DLD1 (cell line): ENCODE data around the gene USP15.

Experiments
- in situ Hi-C: cut with HindIII; loops from 2 replicates; pipeline ENCODE4 v1.10.0; 2017; ENCODE audit warnings: low sequenced_read_pairs

USP15 gene

DNA sequence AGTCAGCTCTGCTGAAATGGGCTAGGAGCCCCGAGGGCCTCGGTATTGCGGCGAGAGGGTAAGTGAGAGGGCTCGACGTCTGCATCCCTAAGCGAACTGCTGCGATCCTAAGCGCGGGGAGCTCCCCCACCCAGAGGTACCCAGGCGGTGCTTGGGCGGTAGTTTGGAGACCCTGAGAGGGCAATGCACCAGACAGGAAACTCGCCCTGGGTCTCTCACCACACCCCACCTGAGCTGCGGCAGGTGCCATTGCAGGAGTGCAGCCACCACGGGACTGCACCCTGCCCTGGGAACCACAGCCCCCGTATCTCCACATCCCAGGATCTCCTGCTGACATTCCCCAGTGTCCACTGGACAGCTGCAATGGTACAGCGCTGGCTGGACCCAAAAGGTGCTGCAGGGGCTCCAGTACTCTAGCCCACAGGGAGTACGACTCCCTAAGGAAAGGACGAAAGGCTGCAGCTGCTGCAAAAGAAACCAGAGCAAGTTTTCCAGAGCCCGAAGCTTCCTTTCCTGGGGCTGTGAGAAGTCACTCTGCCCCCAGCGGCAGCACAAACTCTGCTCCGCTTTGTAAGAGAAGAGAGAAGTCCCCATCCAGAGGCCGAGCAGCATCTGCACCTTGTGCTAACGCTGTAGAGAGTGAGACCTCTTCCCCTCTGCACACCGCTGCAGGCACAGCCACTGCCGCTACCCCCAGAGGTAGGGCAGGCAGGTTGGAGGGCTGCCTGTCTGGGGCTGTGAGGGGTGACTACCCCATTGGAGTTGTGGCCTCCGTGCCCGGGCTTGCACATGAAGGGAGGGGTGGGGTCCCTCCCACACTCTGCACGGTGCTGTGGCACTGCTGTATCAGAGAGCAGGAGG, 175.3 kb downstream of the USP15 start:
- in situ Hi-C loops, result loop anchor here (25.0 kb wide), 1 partner anchor 652 kb away; no protein-coding TSS in a partner anchor

DNA sequence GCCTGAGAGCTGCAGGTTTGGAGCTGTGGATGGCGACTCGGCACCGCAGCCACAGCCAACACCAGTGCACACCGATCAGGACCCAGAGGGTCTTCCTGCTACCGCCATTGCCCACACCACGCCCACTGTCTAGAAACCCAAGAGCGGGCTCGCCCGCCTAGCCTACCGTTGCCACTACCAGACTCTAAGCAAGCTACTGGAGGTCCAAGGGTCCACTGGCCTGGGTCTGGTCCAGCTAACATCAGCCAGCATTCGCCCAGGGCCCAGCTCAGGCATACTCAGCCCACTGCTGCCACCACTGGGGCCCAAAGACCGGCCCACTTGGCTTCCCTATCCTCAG, 175.9 kb downstream of the USP15 start:
- in situ Hi-C loops, result loop anchor here (25.0 kb wide), 1 partner anchor 651 kb away; no protein-coding TSS in a partner anchor

DNA sequence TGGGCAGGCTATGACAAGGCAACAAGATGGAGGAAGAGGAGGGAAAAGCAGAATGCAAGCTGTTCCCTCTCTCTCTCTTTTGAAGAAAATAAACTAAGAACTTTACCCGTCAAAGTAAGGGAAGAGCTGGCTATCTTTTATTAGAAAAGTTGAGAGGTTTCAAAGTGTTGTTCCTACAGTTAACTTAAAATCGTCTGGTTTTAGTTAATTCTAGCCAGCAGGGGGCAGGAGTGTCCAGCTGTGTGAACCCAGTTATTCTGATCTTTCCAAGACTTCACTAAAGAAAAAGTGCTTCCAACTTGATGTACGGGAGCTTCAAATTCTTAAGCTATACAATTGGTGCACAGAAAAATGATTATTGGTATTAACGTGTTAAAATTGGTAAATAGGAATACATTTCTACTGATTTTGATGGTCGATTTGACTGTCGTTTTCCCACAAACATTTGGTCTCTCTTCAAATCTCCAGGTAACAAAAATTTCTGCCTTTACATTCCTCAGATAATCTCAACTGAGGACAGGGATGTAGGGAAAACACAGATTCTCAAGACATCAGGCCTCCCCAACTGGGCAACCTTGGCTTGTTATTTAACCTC, 178.0 kb downstream of the USP15 start:
- in situ Hi-C loops, result loop anchor here (25.0 kb wide), 1 partner anchor 649 kb away; no protein-coding TSS in a partner anchor

DNA sequence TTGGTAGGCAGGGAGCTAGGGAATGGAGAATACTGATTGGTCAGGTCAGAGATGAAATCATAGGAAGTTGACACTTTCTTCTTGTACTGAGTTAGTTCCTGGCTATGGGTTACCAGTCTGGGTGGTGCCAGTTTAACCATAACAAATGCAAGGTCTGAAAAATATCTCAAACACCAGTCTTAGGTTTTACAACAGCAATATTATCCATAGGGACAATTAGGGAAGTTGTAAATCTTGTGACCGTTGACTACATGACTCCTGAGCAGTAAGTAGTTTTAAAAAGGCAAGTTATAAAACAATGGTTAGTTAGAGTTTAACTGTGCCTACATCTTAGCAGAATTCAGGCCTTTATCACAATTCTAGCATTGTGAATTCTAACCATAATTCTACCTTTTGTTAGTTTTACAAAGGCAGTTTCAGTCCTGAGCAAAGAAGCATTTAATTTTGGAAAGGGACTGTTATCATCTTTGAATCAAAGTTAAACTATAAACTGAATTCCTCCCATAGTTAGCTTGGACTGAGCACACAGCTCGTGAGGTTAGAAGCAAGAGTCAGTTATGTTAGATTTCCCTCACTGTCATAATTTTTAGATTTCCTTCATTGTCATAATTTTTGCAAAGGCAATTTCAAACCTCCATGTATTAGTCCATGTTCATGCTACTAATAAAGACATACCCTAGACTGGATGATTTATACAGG, 186.7 kb downstream of the USP15 start:
- in situ Hi-C loops, result loop anchor here (25.0 kb wide), 1 partner anchor 640 kb away; no protein-coding TSS in a partner anchor

DNA sequence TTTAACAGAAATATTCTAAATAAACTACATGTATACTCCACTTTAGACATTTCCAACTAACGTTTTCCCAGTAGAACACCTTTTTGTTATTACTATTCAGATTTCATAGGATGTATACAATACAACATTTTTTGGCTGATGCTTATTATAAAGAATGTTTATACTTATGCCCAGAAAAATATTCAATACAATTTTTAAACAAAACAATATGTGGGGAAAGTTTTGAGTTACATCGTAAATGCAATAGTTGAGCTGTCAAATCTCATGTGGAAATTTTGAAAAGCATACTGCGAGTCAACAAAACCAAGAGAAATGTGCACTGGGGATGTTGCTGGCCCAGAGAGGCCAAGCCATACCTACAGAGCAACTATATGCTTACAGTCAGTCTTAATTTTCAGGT, 188.2 kb downstream of the USP15 start:
- in situ Hi-C loops, result loop anchor here (25.0 kb wide), 1 partner anchor 639 kb away; no protein-coding TSS in a partner anchor

DNA sequence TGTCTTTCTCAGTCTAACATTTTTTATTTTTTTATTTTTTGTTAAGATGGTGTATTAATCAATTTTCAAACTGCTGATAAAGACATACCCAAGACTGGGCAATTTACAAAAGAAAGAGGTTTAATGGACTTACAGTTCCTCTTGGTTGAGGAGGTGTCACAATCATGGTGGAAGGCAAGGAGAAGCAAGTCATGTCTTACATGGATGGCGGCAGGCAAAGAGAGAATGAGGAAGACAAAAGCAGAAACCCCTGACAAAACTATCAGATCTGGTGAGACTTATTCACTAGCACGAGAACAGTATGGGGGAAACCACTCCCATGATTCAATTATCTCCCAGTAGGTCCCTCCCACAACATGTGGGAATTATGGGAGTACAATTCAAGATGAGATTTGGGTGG, 195.2 kb downstream of the USP15 start:
- in situ Hi-C loops, result loop anchor here (25.0 kb wide), 1 partner anchor 332 kb away; no protein-coding TSS in a partner anchor

DNA sequence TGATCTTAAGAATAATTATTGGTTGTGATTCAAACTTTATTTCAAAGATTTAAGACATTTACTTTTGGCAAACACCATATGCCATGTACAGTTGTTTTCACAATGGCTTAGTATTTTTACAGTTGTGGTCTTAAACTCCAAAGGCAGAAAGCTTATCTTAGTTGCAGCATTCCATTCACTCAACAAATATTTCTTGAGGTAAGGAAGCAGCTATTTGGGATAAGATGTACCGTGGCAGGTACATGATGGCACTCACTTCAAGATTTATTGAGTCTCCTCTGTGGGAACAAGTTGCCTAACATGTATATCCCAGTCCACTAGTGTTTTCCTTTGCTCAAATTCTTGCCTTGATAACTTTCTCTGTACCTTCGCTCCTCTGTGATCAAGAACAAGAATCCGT, 198.4 kb downstream of the USP15 start:
- in situ Hi-C loops, result loop anchor here (25.0 kb wide), 1 partner anchor 329 kb away; no protein-coding TSS in a partner anchor

DNA sequence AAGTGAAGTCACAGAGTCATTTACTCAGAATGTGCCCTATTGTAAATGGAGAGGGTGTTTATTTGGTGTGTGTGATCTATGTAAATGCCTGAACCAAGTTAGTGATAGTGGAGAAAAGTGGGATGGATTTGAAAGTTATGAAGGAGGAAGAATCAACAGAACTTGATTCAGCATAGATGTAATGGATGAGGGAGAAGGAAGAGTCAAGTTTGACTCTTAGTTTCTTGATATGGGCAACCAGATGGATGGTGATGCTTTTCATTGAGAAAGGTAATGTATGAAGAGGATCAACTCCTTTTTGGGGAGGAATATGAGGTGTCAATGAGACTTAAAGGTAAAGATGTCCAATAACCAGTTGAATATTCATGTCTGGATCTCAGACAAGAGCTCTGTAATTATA, 199.8 kb downstream of the USP15 start:
- in situ Hi-C loops, result loop anchor here (25.0 kb wide), 1 partner anchor 327 kb away; no protein-coding TSS in a partner anchor

DNA sequence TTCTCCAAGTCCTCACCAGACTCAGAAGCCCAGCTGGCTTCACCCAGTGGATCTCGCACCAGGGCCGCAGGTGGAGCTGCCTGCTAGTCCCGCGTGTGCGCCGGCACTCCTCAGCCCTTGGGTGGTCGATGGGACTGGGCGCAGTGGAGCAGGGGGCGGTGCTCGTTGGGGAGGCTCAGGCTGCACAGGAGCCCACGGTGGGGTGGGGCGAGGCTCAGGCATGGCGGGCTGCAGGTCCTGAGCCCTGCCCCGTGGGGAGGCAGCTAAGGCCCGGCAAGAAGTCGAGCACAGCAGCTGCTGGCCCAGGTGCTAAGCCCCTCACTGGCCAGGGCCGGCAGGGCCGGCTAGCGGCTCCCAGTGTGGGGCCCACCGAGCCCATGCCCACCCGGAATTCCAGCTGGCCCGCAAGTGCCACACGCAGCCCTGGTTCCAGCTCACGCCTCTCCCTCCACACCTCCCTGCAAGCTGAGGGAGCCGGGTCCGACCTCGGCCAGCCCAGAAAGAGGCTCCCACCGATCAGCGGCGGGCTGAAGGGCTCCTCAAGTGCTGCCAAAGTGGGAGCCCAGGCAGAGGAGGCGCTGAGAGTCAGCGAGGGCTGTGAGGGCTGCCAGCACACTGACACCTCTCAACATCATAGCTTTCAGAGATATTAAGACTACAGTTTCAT, 201.1 kb downstream of the USP15 start:
- in situ Hi-C loops, result loop anchor here (25.0 kb wide), 1 partner anchor 326 kb away; no protein-coding TSS in a partner anchor

DNA sequence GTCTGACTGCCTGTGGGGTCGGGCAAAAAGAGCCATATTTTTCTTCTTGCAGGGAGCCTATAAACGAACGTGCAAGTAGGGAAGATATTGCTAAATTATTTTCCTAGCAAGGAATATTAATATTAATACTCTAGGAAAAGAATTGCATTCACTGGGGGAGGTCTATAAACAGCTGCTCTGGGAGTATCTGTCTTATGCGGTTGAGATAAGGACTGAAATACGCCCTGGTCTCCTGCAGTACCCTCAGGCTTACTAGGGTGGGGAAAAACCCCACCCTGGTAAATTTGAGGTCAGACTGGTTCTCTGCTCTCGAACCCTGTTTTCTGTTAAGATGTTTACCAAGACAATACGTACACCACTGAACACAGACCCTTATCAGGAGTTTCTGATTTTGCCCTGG, 203.0 kb downstream of the USP15 start:
- in situ Hi-C loops, result loop anchor here (25.0 kb wide), 1 partner anchor 324 kb away; no protein-coding TSS in a partner anchor
